Tibial nerve (tissue), 4 donors: ENCODE data around the gene OPHN1.

Experiments used
- EP300 ChIP-seq, 2 donors: sonication (generic); formaldehyde crosslinking; IDR thresholded peaks; one replicate each; pipeline ENCODE4 v1.6.1; 2017; ENCODE audit warnings: antibody characterized with exemption in 2 of 2, mild to moderate bottlenecking in 1 of 2
- POLR2A ChIP-seq, 2 donors: fragments of 450-650 bp; IDR thresholded peaks; one replicate each; pipeline ENCODE4 v1.6.1; 2017; ENCODE audit warnings: antibody characterized with exemption in 2 of 2, mild to moderate bottlenecking in 2 of 2, moderate library complexity in 2 of 2
- TF ChIP-seq, protein P1 (sequence below), 5 experiments: fragments of 200-600 bp in 3 of 5; fragments of 450-650 bp in 2 of 5; sonication (generic) in 3 of 5; IDR thresholded peaks; one replicate each; pipeline ENCODE4 v1.5.1; 2016 to 2019; ENCODE audit warnings: antibody characterized with exemption in 5 of 5, mild to moderate bottlenecking in 3 of 5, moderate library complexity in 2 of 5

GRCh38 chrX:68109162-68109561, 324.1 kb downstream of the OPHN1 start:
- TF ChIP-seq, protein P1, sequence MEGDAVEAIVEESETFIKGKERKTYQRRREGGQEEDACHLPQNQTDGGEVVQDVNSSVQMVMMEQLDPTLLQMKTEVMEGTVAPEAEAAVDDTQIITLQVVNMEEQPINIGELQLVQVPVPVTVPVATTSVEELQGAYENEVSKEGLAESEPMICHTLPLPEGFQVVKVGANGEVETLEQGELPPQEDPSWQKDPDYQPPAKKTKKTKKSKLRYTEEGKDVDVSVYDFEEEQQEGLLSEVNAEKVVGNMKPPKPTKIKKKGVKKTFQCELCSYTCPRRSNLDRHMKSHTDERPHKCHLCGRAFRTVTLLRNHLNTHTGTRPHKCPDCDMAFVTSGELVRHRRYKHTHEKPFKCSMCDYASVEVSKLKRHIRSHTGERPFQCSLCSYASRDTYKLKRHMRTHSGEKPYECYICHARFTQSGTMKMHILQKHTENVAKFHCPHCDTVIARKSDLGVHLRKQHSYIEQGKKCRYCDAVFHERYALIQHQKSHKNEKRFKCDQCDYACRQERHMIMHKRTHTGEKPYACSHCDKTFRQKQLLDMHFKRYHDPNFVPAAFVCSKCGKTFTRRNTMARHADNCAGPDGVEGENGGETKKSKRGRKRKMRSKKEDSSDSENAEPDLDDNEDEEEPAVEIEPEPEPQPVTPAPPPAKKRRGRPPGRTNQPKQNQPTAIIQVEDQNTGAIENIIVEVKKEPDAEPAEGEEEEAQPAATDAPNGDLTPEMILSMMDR (IDR thresholded peaks at IDR 0.05) = no peak
- TF ChIP-seq EP300 (IDR thresholded peaks at IDR 0.05) = no peak
- TF ChIP-seq POLR2A (IDR thresholded peaks at IDR 0.05) = no peak
